GM20000 (cell line): ENCODE data around the gene PAX8.
"Not testable (repeated sequence)": the region's sequence is repeated elsewhere in the genome, so short reads cannot be mapped to it uniquely, and the experiment has no call there.

Experiments
- DNase-seq: peaks from one replicate; pipeline ENCODE4 v3.0.0; 2012; ENCODE audit warnings: low spot score
- CTCF ChIP-seq: IDR thresholded peaks from 2 replicates; pipeline ENCODE4 v1.5.1; 2012; ENCODE audit warnings: mild to moderate bottlenecking, control low read depth; ENCODE audit errors: extremely low read depth, missing control alignments

Gene PAX8

GRCh38 chr2:113297590-113297989 is 18.9 kb upstream of the PAX8 start:
- TF ChIP-seq CTCF = peak; percentile 15
- not testable (repeated sequence) for DNase-seq

GRCh38 chr2:113291191-113291590 is 12.5 kb upstream of the PAX8 start:
- TF ChIP-seq CTCF = no peak
- DNase-seq = no peak

- not testable (repeated sequence) for DNase-seq
Observed at GRCh38 chr2:113288674-113289149, 10.0 kb upstream of the PAX8 start.

GRCh38 chr2:113288117-113288673 is 9.5 kb upstream of the PAX8 start:
- not testable (repeated sequence) for DNase-seq

- no peak for DNase-seq
- no peak for TF ChIP-seq CTCF
Observed at GRCh38 chr2:113285816-113286215, 7.1 kb upstream of the PAX8 start.

- DNase-seq = not testable (repeated sequence)
Observed at GRCh38 chr2:113284999-113285398, 6.3 kb upstream of the PAX8 start.

GRCh38 chr2:113284476-113284875 is 5.8 kb upstream of the PAX8 start:
- no peak for TF ChIP-seq CTCF
- no peak for DNase-seq

GRCh38 chr2:113283704-113284284 is 5.1 kb upstream of the PAX8 start:
- DNase-seq = no peak
- TF ChIP-seq CTCF = no peak

- TF ChIP-seq CTCF = no peak
Observed at GRCh38 chr2:113282747-113283533, 4.2 kb upstream of the PAX8 start.

More at GRCh38 chr2:113282747-113283533, 4.2 kb upstream of the PAX8 start:
- DNase-seq = no peak
